ENCODE measurements around the gene HOTAIR. TPM values are rescaled to one million over a fixed set of nuclear protein-coding genes. Genes with fewer than 3 reads are reported as not detected.

HOTAIR gene
- total RNA-seq, 2 donors from 2014 or later = 0.28 TPM; not detected in 1

- TF ChIP-seq POLR2AphosphoS5 (IDR thresholded peaks at IDR 0.05) = no peak
- no peak for TF ChIP-seq POLR2A (IDR thresholded peaks at IDR 0.05)
- TF ChIP-seq, protein P1, sequence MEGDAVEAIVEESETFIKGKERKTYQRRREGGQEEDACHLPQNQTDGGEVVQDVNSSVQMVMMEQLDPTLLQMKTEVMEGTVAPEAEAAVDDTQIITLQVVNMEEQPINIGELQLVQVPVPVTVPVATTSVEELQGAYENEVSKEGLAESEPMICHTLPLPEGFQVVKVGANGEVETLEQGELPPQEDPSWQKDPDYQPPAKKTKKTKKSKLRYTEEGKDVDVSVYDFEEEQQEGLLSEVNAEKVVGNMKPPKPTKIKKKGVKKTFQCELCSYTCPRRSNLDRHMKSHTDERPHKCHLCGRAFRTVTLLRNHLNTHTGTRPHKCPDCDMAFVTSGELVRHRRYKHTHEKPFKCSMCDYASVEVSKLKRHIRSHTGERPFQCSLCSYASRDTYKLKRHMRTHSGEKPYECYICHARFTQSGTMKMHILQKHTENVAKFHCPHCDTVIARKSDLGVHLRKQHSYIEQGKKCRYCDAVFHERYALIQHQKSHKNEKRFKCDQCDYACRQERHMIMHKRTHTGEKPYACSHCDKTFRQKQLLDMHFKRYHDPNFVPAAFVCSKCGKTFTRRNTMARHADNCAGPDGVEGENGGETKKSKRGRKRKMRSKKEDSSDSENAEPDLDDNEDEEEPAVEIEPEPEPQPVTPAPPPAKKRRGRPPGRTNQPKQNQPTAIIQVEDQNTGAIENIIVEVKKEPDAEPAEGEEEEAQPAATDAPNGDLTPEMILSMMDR (IDR thresholded peaks at IDR 0.05) = no peak
- no peak overlapping the region for H3K4me3 ChIP-seq
- no peak for DNase-seq (ENCODE audit: low spot score)
- no peaks in the 10 kb centered on the region for H3K36me3 ChIP-seq
- intact Hi-C loops (cut with DNase I) = no loop called here
- H3K9me3 ChIP-seq = no peaks in the 10 kb centered on the region
- 5% methylated on average over 17 of the region's 17 CpGs for WGBS
- no peaks in the 10 kb centered on the region for H3K4me1 ChIP-seq (replicated peaks)
- no peak overlapping the region for H3K27ac ChIP-seq
- peaks cover 74% of the 10 kb centered on the region for H3K27me3 ChIP-seq (replicated peaks; ENCODE audit: insufficient read depth)
These were observed 20.2 kb upstream of the HOTAIR start for GRCh38 chr12:53995002-53995377.

DNA sequence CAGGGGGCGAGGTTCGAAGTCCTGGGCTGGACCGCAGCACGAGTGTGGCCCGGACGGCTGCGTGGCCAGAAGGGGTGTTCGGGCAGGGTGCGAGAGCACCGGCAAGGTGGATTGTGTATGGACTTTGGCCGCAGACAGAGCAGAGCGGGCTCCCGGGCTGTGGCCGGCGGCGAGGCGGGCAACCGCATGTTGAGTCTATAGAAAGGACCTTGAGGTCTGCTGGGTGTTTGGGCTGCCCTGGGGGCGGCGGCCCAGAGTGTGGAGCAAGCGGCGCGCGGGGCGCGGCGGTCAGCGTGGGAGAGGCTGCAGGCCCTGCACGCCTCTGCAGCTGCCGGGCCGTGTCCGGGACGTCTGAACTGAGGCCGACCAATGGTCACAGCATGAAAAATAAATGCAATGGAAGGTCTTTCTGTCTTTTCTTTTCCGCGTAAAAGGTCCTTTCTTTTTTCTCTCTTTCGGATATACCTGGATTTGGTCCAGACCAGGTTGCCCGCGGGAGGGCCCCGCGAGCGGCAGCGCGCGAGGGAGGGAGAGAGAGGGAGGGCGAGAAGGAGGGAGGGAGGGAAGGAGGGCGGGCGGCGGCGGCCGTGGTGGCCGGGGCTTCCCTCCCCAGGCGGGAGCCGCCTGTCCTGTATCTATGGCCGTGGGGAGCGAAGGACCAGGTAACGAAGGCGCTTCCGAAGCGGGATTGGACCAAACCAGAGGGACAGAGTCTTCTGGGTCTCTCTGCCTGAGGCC, 19.7 kb upstream of the HOTAIR start:
- H3K4me3 ChIP-seq = no peak overlapping the region
- H3K4me1 ChIP-seq (replicated peaks) = no peaks in the 10 kb centered on the region
- no peak overlapping the region for H3K27ac ChIP-seq
- no peaks in the 10 kb centered on the region for H3K9me3 ChIP-seq
- intact Hi-C loops (cut with DNase I) = no loop called here
- WGBS = 8% methylated on average over 60 of the region's 60 CpGs
- H3K36me3 ChIP-seq = no peaks in the 10 kb centered on the region
- DNase-seq (ENCODE audit: low spot score) = no peak
- peaks cover 70% of the 10 kb centered on the region for H3K27me3 ChIP-seq (replicated peaks; ENCODE audit: insufficient read depth)
- TF ChIP-seq, protein P1 (IDR thresholded peaks at IDR 0.05) = no peak
- TF ChIP-seq POLR2AphosphoS5 (IDR thresholded peaks at IDR 0.05) (no peak), POLR2A (IDR thresholded peaks at IDR 0.05) (no peak)

- H3K4me3 ChIP-seq = no peak overlapping the region
- WGBS = 5% methylated on average over 19 of the region's 19 CpGs
- TF ChIP-seq, protein P1 (IDR thresholded peaks at IDR 0.05) = no peak
- TF ChIP-seq POLR2AphosphoS5 (IDR thresholded peaks at IDR 0.05) (no peak), POLR2A (IDR thresholded peaks at IDR 0.05) (no peak)
- H3K36me3 ChIP-seq = no peaks in the 10 kb centered on the region
- no peaks in the 10 kb centered on the region for H3K9me3 ChIP-seq
- H3K4me1 ChIP-seq (replicated peaks) = no peaks in the 10 kb centered on the region
- no peak overlapping the region for H3K27ac ChIP-seq
- no peak for DNase-seq (ENCODE audit: low spot score)
- peaks cover 68% of the 10 kb centered on the region for H3K27me3 ChIP-seq (replicated peaks; ENCODE audit: insufficient read depth)
- intact Hi-C loops (cut with DNase I) = no loop called here
These were observed 19.2 kb upstream of the HOTAIR start for GRCh38 chr12:53994009-53994263.

GRCh38 chr12:53993162-53994008, 18.6 kb upstream of the HOTAIR start:
- WGBS = 56% methylated on average over 18 of the region's 18 CpGs
- no peak overlapping the region for H3K4me3 ChIP-seq
- H3K9me3 ChIP-seq = no peaks in the 10 kb centered on the region
- intact Hi-C loops (cut with DNase I) = no loop called here
- H3K4me1 ChIP-seq (replicated peaks) = no peaks in the 10 kb centered on the region
- H3K36me3 ChIP-seq = no peaks in the 10 kb centered on the region
- peaks cover 72% of the 10 kb centered on the region for H3K27me3 ChIP-seq (replicated peaks; ENCODE audit: insufficient read depth)
- no peak for TF ChIP-seq POLR2A (IDR thresholded peaks at IDR 0.05)
- TF ChIP-seq, protein P1 (IDR thresholded peaks at IDR 0.05) = no peak
- no peak for TF ChIP-seq POLR2AphosphoS5 (IDR thresholded peaks at IDR 0.05)
- no peak for DNase-seq (ENCODE audit: low spot score)
- H3K27ac ChIP-seq = no peak overlapping the region
